ENCODE data around the gene GNL1.

GNL1 gene

GRCh38 chr6:30557683-30557981, 1.3 kb upstream of the GNL1 start:
- no peak for TF ChIP-seq POLR2A (IDR thresholded peaks at IDR 0.05; ENCODE audit: low read depth, low read length)
- FAIRE-seq: no peak
- DNase-seq (ENCODE audit: insufficient read length, low spot score): no peak

DNA sequence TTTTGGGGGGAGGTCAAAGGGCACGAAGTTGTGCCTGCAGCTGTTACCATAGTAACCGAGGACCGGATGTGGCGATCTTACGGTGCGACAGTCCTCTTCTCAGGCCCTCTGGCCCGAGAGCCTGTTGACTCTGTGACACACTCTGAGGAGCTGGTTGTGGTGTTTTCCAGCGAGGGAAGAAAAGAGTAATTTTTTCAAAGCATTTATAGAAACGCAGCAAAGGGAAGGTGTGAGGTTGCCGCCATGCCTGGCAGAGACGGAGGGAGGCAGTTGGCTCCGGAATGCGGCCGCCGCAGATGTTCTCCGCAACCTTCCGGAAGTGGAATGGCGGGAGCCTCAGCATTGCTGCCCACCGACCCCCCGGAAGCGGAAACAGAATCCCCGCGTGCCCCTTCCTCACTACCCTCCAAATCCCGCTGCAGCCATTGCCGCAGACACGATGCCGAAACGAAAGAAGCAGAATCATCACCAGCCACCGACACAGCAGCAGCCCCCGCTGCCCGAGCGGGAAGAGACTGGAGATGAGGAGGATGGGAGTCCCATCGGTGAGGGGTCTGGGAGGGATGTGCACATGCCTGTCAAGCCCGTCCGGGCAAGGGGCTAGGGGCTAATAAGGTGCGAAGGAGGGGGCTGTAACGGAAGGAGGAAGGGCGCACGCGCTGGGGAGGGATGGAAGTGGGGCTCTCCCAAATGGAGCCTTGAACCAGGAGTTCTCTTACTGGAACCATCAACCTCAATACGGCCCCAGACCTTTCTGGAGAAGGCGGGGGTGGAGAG, 805 bp upstream of the GNL1 start, which contains the start of gene PRR3:
PRR3 (plus strand) TSS at position 390 of the 777 bp plus-strand sequence; CDS start at position 440, 50 bp downstream.
- DNase-seq (ENCODE audit: insufficient read length, low spot score) (peak; percentile 68), FAIRE-seq (peak; percentile 6)
- peak; percentile 35; the same call in 1 of the 2 replicates for TF ChIP-seq POLR2A (IDR thresholded peaks at IDR 0.05; ENCODE audit: low read depth, low read length)

DNA sequence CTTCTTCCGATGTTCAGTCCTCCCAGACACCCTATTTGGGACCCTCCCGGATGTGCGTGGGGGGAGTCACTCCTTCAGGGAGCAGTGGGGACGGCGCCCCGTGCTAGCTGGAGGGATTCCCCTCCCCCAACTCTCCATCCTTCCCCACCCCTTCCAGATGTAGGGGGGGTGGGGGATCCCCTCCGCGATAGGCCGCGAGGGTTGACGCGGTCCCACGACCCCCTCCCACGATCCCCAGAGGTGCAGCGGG, 548 bp downstream of the GNL1 start:
- DNase-seq (ENCODE audit: insufficient read length, low spot score) (no peak), FAIRE-seq (no peak)
- no peak for TF ChIP-seq POLR2A (IDR thresholded peaks at IDR 0.05; ENCODE audit: low read depth, low read length)

DNA sequence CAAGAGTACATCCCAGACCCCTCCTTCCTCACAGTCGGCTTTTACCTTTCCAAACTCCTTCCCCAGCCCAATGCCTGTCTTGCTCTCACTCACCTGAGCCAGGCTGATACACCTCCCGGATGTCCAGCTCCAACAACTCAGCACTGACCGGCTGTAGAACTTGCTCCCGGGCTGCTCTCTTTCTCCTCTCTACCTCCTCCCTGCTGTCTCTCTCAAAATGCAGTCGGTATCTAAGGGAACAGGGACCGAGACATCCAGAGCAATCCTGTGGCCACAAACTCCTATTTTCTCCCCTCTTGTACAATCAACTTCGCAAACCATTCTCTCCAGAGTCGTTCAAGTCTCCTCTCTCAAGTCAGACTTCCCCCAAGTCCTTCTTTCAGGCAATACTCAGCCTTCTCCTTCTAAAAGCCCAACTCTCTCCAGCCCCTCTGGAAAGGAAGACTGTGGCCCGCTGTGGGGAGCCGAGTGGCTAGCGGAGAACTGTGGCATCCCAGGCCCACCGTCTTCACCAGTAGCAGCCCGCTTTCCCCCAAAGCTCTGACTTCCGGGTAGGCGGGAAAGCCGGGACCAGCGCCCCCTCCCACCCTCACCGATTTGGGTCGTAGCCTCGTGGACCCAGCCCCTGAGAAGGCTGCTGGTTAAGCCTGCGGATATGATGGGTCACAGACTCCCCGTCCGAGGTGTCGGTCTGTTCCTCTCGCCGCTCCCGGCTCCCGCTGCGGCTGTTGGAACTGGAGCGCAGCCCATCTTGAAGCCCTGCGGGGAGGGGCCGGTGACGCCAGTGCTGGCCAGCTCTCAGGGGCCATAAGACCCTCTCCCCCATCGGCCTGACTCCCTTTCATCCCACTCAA, 1.1 kb downstream of the GNL1 start:
- TF ChIP-seq POLR2A (IDR thresholded peaks at IDR 0.05; ENCODE audit: low read depth, low read length): no peak
- no peak for DNase-seq (ENCODE audit: insufficient read length, low spot score)
- FAIRE-seq: no peak

DNA sequence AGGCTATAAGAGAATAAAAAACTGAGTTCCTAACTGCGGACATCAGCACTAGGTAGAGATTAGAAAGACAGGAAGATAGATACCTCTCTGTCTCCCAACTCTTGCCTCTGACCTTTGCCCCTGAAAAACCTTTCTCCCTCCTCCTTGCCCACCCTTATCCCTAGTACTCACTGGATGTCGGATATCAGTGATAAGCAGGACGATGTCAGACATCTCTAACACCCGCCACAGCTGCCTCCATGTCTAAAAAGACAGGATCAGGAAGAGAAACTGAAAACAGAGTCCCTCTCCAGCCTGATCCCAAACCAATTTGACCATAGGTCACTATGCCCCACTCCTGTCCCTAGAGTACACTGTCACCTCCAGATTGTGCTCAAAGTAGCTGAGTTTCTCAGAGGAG, 1.9 kb downstream of the GNL1 start:
- FAIRE-seq: no peak
- no peak for TF ChIP-seq POLR2A (IDR thresholded peaks at IDR 0.05; ENCODE audit: low read depth, low read length)
- no peak for DNase-seq (ENCODE audit: insufficient read length, low spot score)

DNA sequence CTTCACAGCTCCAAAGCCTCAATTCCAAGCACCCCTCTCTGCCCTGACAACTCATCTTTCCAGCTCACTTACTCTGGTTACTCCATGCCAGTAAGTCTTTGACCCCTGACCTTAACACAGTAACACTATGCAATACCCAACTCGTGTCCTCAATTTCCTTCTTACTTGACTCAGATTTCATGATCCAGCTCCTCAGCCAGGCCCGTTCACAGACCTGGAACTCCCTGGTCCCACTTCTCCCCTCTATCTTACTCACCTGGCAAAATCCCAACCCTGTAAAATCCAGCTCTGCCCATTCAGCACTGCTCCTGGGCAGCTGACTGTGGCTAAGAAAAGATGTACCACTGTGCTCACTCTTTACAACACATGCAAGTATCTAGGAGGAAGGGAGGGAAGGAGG, 7.9 kb downstream of the GNL1 start:
- DNase-seq (ENCODE audit: insufficient read length, low spot score): no peak
- FAIRE-seq: no peak
- TF ChIP-seq POLR2A (IDR thresholded peaks at IDR 0.05; ENCODE audit: low read depth, low read length): no peak

DNA sequence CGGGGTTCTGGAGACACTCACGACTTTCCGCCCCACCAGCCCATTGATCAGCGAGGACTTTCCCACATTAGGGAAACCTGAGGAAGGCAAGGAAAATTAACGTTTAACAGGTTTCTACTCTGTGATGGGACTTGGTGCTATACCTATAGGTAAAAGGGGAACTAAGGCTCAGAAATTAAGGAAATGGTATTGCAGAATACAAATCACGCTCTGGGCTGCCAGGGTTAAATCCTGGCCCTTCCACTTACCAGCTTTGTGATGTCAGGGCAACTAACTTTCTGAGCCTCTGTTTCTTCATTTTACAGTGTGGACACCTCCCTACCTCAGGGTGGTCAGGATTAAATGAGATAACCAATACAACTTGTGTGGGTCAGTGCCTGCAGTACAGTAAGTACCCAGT, 8.8 kb downstream of the GNL1 start:
- DNase-seq (ENCODE audit: insufficient read length, low spot score): no peak
- TF ChIP-seq POLR2A (IDR thresholded peaks at IDR 0.05; ENCODE audit: low read depth, low read length): no peak
- FAIRE-seq: no peak

- TF ChIP-seq POLR2A (IDR thresholded peaks at IDR 0.05; ENCODE audit: low read depth, low read length): no peak
- DNase-seq (ENCODE audit: insufficient read length, low spot score): no peak
- FAIRE-seq: peak; percentile 87
These were observed 11.5 kb downstream of the GNL1 start for GRCh38 chr6:30544666-30545272.

GRCh38 chr6:30543821-30544220, 12.5 kb downstream of the GNL1 start:
- no peak for DNase-seq (ENCODE audit: insufficient read length, low spot score)
- no peak for TF ChIP-seq POLR2A (IDR thresholded peaks at IDR 0.05; ENCODE audit: low read depth, low read length)
- FAIRE-seq: no peak

- DNase-seq (ENCODE audit: insufficient read length, low spot score) (no peak), FAIRE-seq (no peak)
- TF ChIP-seq POLR2A (IDR thresholded peaks at IDR 0.05; ENCODE audit: low read depth, low read length): no peak
These were observed 13.4 kb downstream of the GNL1 start for GRCh38 chr6:30542915-30543314.

DNA sequence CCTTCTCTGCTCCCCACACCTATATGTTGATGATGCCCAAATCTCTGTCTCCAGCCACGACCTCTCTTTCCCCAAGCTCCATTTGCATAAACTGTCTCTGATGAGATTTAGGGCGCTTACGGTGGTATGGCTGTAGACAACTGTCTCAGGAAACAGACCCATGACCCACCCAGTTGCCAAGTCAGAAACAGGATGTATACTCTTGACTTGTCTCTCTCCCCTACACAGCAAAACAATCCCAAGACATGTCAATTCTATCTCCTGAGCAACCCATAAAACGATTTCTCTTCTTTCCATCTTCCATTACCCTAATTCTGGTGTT, 13.9 kb downstream of the GNL1 start:
- no peak for TF ChIP-seq POLR2A (IDR thresholded peaks at IDR 0.05; ENCODE audit: low read depth, low read length)
- FAIRE-seq (no peak), DNase-seq (ENCODE audit: insufficient read length, low spot score) (no peak)

GRCh38 chr6:30541515-30542403, 14.5 kb downstream of the GNL1 start:
- TF ChIP-seq POLR2A (IDR thresholded peaks at IDR 0.05; ENCODE audit: low read depth, low read length): no peak
- DNase-seq (ENCODE audit: insufficient read length, low spot score) (no peak), FAIRE-seq (peak; percentile 89)

DNA sequence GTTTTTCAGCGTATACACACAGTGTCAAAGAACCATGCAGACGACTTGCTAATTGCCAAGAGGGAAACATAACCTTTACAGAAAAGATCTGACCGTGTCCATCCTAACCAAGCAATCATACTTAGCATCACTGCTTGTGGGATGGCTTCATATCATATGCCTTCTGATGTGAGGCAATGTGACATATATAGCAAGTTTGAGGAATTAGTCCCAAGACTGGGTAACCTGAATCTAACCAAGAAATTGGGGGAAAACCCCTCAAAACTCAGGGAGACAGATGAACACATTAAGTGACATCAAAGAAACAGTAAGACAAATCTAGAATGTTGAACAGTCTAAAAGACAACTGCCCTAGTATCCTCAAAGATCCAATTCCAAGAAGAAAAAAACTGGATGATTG, 18.4 kb downstream of the GNL1 start:
- no peak for FAIRE-seq
- no peak for TF ChIP-seq POLR2A (IDR thresholded peaks at IDR 0.05; ENCODE audit: low read depth, low read length)
- no peak for DNase-seq (ENCODE audit: insufficient read length, low spot score)
